Stimulated activated CD4-positive, alpha-beta T cell treated with anti-CD3 and anti-CD28 coated beads, Interleukin-12 subunit alpha, Interleukin-12 subunit beta, amount 100 ng/mL, for 48 hours (primary cell): ENCODE measurements around the gene GKN1.
A peak's percentile ranks its signal among the peaks of the same experiment; 100 is the strongest.

Source experiments
- DNase-seq, 3 donors: peaks; one replicate each; pipeline ENCODE4 v3.0.0-alpha.2; 2020; ENCODE audit warnings: low read depth in 2 of 3, low spot score in 1 of 3

Gene GKN1, protein sequence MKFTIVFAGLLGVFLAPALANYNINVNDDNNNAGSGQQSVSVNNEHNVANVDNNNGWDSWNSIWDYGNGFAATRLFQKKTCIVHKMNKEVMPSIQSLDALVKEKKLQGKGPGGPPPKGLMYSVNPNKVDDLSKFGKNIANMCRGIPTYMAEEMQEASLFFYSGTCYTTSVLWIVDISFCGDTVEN

DNA sequence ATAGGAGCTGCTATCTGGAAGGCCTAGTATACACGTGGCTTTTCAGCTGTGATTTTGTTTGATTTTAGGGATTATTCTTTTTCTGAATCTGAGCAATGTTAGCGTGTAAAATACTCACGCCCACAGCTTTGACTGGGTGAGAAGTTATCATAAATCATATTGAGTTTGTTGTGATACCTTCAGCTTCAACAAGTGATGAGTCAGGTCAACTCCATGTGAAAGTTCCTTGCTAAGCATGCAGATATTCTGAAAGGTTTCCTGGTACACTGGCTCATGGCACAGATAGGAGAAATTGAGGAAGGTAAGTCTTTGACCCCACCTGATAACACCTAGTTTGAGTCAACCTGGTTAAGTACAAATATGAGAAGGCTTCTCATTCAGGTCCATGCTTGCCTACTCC lies at the start of gene GKN1:
Gene GKN1, plus strand, starts transcription at position 386 of the 400 bp plus-strand sequence. CDS start 42 bp downstream, outside the sequence.
- no peak for DNase-seq

DNA sequence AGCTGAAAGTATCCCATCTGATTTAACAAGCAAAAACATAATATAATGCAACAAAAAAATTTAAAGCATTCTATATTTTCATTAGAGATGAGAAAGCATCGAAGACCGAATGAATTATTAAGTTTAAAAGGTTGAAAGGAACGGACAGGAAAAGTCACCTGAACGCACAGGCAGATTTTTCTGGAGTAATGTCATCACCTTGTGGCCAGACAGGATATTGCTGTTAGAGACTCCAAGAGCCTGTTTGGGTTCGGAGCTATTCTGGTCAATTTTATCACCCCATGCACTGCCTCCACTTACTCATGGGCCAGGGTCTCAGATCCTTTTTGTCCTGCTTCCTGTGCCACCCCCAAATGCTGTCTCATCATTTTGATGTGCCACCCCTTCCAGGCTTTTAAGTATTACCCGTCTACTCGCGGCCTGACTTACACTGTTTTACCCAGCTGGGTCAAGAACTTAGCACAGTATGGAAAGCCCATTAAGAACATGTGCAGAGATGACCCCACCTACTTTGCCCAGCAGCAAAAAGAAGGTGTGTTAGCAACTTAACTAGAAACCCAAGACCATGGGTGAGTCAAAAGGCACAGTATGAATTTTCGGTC lies 49.0 kb upstream of the GKN1 start:
- DNase-seq: peak in 1 of 3 donors; percentile 61

DNA sequence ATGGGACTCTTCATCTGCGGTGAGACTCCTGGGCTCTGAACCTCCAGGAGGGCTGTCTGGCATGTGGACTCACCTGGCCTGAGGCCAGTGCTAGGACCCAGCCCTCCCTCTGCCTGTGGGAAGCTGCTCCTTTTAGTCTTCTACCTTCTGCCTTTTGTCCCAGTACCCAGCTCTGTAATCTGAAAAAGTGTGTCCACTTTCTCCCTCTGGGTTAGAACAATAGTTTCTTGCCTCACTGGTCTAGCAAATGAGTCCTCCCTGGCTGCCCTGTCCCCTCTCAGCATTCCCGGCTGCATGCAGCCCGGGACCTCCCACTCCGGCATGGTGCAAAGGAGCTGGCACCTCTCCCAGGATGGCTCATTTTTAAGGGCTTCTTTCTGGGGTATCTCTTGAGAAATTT lies 47.6 kb upstream of the GKN1 start:
- no peak for DNase-seq

DNA sequence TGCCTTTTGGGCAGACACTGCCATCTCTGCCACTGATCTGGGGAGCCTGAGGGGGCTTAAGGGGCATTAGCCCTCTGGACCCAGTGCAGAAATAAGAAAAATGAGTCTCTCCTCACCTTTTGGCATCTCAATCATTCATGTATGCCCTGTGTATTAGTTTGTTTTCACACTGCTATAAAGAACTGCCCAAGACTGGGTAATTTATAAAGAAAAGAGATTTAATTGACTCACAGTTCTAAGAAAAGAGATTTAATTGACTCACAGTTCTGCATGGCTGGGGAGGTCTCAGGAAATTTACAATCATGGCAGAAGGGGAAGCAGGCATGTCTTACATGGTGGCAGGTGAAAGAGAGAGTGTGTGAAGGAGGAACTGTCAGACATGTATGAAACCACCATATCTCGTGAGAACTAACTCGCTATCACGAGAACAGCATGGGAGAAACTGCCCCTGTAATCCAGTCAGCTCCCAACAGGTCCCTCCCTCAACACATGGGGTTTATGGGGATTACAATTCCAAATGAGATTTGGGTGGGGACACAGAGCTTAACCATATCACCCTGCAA lies 43.2 kb upstream of the GKN1 start:
- no peak for DNase-seq

GRCh38 chr2:68931799-68932198 lies 42.6 kb upstream of the GKN1 start:
- DNase-seq: no peak

GRCh38 chr2:68932402-68932801 lies 42.0 kb upstream of the GKN1 start:
- DNase-seq: no peak

DNA sequence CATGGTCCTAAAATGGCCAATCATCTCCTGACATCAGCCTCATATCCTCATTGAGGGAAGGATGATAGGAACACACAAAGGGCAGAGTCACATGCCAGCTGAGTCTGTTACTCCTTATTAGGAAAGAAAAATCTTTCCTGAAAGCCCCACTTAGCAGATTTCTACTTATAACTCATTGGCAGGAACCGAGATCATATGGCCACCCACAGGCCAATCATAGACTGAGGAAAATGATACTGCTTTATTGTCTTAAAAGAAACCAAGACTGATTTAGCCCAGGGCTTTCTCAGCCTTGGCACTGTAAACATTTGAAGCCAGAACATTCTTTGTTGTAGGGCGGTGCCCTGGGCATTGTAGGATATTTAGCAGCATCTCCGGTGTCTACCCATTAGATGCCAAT lies 40.4 kb upstream of the GKN1 start:
- DNase-seq: no peak

DNA sequence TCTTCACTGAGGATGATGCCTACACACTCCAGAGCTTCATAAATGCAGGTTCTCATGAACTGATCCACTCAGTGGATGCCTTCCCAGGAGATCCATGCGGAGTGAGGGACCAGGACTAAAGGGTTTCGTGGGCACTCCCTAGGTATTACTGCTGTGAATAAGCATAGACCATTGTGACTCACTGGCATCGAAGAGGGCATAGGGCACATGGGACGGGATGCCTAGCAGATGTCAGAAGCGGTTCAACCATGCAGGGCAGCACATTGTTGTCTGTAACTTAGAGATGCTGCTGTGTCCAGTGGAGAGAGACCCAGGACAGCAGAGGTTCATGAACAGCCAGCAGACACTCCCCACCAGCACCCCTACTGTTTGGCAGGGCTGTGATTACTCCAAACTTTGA lies 39.0 kb upstream of the GKN1 start:
- DNase-seq: no peak

GRCh38 chr2:68936427-68936826 lies 38.0 kb upstream of the GKN1 start:
- no peak for DNase-seq

- DNase-seq: no peak
Measured at GRCh38 chr2:68936889-68937288, 37.5 kb upstream of the GKN1 start.

- no peak for DNase-seq
Measured at GRCh38 chr2:68937346-68938055, 36.9 kb upstream of the GKN1 start.

DNA sequence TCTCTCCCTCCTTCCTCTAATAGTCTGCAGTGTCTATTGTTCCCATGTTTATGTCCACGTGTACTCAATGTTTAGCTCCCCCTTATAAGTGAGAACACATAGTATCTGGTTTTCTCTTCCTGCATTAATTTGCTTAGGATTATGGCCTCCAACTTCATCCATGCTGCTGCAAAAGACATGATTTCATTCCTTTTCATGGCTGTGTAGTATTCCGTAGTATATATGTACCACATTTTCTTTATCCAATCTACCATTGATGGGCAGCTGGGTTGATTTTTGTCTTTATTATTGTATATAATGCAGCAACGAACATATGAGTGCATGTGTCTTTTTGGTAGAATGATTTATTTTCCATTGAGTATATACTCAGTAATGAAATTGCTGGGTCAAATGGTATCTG lies 35.5 kb upstream of the GKN1 start:
- DNase-seq: no peak

DNA sequence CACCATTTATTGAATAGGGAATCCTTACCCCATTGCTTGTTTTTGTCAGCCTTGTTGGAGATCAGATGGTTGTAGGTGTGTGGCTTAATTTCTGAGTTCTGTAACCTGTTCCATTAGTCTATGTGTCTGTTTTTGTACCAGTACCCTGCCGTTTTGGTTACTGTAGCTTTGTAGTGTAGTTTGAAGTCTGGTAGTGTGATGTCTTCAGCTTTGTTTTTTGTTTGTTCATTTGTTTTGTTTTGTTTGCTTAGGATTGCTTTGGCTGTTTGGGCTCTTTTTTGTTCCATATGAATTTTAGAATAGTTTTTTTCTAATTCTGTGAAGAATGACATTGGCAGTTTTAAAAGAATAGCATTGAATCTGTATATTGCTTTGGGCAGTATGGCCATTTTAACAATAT lies 34.5 kb upstream of the GKN1 start:
- DNase-seq: no peak

DNA sequence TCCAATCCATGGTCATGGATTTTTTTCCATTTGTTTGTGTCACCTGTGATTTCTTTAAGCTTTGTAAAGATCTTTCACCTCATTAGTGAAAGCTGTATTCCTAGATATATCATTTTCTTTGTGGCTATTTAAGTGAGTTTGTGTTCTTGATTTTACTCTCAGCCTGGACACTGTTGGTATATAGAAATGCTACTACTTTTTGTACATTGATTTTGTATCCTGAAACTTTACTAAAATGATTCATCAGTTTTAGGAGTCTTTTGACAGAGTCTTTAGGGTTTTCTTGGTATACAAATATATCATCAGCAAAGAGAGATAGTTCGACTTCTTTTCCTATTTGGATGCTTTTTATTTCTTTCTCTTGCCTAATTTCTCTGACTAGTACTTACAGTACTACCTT lies 34.1 kb upstream of the GKN1 start:
- DNase-seq: no peak

GRCh38 chr2:68942827-68943226 lies 31.6 kb upstream of the GKN1 start:
- DNase-seq: no peak

DNA sequence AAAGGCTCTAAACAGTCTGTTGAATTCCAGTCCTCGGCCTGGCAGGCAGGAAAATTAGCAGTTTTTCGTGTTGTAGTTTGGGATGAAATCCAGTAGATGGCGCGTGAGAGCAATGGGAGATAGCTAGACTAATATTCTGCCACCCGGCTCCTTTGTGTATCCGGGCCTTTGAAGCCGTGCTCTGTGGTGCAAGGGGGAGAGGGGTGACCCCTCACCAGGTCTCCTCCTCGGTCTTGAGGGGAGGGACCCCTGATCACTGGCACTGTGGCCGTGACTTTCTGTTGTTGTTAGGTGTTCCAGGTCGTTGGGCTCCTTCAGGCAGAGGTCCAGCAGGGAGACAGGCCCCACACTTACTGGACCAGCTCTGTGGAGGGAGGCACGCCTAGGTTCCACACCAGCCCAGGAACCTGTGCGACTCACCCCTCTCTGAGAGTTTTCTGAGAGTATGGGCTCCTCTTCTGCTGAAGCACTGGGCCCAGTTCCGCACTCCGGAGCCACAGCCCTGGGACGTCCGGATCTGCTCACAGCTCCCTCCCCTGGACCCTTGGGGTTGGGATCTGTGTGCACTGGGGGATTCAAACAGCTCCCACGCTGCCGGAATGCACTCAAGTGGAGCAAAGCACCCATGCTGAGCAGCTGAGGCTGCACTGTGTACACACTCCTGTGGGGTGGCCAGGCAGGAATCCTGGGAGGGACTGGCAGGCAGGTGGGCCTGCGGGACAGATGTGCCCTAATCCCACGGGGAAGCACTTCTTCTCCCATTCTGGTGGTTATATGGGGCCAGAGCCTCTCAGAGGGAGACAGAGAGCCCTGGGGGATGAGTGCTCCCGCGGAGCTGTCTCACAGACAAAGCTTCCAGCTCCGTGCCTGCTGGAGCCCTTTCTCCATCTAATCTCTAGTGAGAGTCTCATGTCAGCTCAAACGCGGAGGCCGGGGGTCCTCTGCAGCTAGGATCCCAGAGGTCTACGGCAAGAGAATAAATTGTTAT lies 30.6 kb upstream of the GKN1 start:
- DNase-seq: peak; percentile 16 to 66 (median 23)

GRCh38 chr2:68946117-68946516 lies 28.3 kb upstream of the GKN1 start:
- no peak for DNase-seq

GRCh38 chr2:68948710-68949109 lies 25.7 kb upstream of the GKN1 start:
- no peak for DNase-seq

- no peak for DNase-seq
Measured at GRCh38 chr2:68951899-68952298, 22.5 kb upstream of the GKN1 start.

DNA sequence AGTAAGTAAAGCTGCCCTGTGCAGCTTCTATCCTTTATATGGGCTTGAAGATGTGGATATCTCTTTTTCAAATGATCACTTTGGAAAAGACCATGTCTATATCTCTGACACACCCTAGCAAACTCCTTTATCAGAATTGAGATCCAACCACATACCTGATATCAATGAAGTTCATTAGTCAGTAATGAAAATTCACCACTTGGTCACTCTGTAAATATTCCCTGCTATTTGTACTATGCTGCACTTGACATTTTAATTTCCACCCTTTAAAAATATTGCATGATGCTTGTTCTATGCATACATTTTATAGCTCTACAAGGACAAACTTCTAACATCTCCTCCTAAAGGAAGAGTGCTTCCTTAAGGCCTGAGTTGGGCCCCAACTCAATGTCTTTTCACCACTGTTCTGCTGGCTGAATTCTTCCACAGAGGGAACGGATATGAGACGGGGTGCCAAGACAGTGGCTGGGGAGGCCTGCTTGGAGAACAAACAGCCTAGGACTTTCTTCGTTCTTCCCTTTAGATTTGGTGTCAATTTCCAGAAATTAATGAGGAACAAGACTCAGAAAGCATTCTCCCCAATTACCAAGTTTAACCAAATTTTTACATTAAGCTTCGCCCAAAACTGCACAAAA lies 21.4 kb upstream of the GKN1 start, which contains the start of gene GKN2:
Gene GKN2, minus strand, starts transcription at position 7 of the 635 bp plus-strand sequence. CDS start 32 bp downstream, outside the sequence.
- DNase-seq: no peak
